ENCODE results near the gene DDIT3. TPM values are rescaled to one million over a fixed set of nuclear protein-coding genes. Genes with fewer than 3 reads are reported as not detected.
"Not testable (repeated sequence)": the region's sequence is repeated elsewhere in the genome, so short reads cannot be mapped to it uniquely, and the experiment has no call there.

DDIT3 gene
- total and polyA plus RNA-seq, 10 donors = 18.0 to 43.9 (median 23.0) TPM

GRCh38 chr12:57518920-57519795, 1.2 kb downstream of the DDIT3 start:
- 28 to 35% (median 30%) methylated on average over 7 of the region's 7 CpGs for WGBS, 5 donors
- Histone ChIP-seq H3K27ac (peak overlapping the region; percentile 98 to 100 (median 99)), H3K4me3 (peak overlapping the region; percentile 51 to 90 (median 78)), H3K9me3 (no peaks in the 10 kb centered on the region), H3K4me1 (peaks cover 39 to 69% (median 60%) of the 10 kb centered on the region in 6 donors), H3K36me3 (peaks cover 3 to 51% (median 40%) of the 10 kb centered on the region in 6 donors), H3K27me3 (replicated peaks in 1 of 7) (no peaks in the 10 kb centered on the region)
- TF ChIP-seq CTCF (IDR thresholded peaks at IDR 0.05 in 8 of 11, conservative IDR thresholded peaks at IDR 0.05 in 3 of 11) = no peak
- TF ChIP-seq POLR2A (IDR thresholded peaks at IDR 0.05) = no peak
- TF ChIP-seq POLR2AphosphoS5 (IDR thresholded peaks at IDR 0.05) = no peak
- DNase-seq = peak; percentile 80
- intact Hi-C loops (cut with DNase I; ENCODE audit: low total_unique reads) = no loop called here

GRCh38 chr12:57518176-57518919, 2.0 kb downstream of the DDIT3 start:
- no peak for TF ChIP-seq CTCF (IDR thresholded peaks at IDR 0.05 in 8 of 11, conservative IDR thresholded peaks at IDR 0.05 in 3 of 11)
- TF ChIP-seq POLR2A (IDR thresholded peaks at IDR 0.05) = no peak
- no peak for TF ChIP-seq POLR2AphosphoS5 (IDR thresholded peaks at IDR 0.05)
- Histone ChIP-seq H3K27me3 (replicated peaks in 1 of 7) (no peaks in the 10 kb centered on the region), H3K27ac (peak overlapping the region in 7 of 8 donors; percentile 11 to 100 (median 99)), H3K36me3 (peaks cover 3 to 56% (median 44%) of the 10 kb centered on the region in 6 donors), H3K9me3 (no peaks in the 10 kb centered on the region), H3K4me1 (peaks cover 31 to 61% (median 52%) of the 10 kb centered on the region in 6 donors), H3K4me3 (peak overlapping the region in 4 of 8 donors; percentile 74 to 90 (median 82))
- 58 to 87% (median 68%) methylated on average over 8 of the region's 8 CpGs for WGBS, 5 donors
- intact Hi-C loops (cut with DNase I; ENCODE audit: low total_unique reads) = no loop called here
- no peak for DNase-seq

GRCh38 chr12:57517718-57518117, 2.6 kb downstream of the DDIT3 start:
- WGBS, 5 donors = 90 to 95% (median 93%) methylated on average over 10 of the region's 10 CpGs
- H3K4me1 ChIP-seq = peaks cover 30 to 58% (median 48%) of the 10 kb centered on the region in 6 donors
- H3K27me3 ChIP-seq (replicated peaks in 1 of 7); DNase-seq; intact Hi-C loops (cut with DNase I; ENCODE audit: low total_unique reads); H3K4me3 ChIP-seq; H3K9me3 ChIP-seq: not testable (repeated sequence)
- peaks cover 3 to 62% (median 50%) of the 10 kb centered on the region in 6 donors for H3K36me3 ChIP-seq
- peak overlapping the region in 4 of 8 donors; percentile 99 to 100 (median 99) for H3K27ac ChIP-seq

GRCh38 chr12:57517187-57517586, 3.1 kb downstream of the DDIT3 start:
- intact Hi-C loops (cut with DNase I; ENCODE audit: low total_unique reads) = no loop called here
- WGBS, 5 donors = 0 to 90% (median 81%) methylated on average over 1 of the region's 1 CpG
- H3K27ac ChIP-seq = peak overlapping the region in 4 of 8 donors; percentile 4 to 100 (median 76)

More at GRCh38 chr12:57517187-57517586, 3.1 kb downstream of the DDIT3 start:
- Histone ChIP-seq H3K9me3 (no peaks in the 10 kb centered on the region), H3K4me3 (no peak overlapping the region), H3K27me3 (replicated peaks in 1 of 7) (no peaks in the 10 kb centered on the region), H3K36me3 (peaks cover 3 to 67% (median 55%) of the 10 kb centered on the region in 6 donors), H3K4me1 (peaks cover 30 to 57% (median 46%) of the 10 kb centered on the region in 6 donors)
- peak; percentile 2 for DNase-seq
- TF ChIP-seq POLR2AphosphoS5 (IDR thresholded peaks at IDR 0.05) (no peak), POLR2A (IDR thresholded peaks at IDR 0.05) (no peak), CTCF (IDR thresholded peaks at IDR 0.05 in 8 of 11, conservative IDR thresholded peaks at IDR 0.05 in 3 of 11) (no peak)

Measured in spleen (tissue), 11 donors.